GM21723 (cell line): ENCODE measurements around the gene ZNF385D.

Experiments used
- ATAC-seq: cut with Tn5 transposase; IDR thresholded peaks from one replicate; pipeline ENCODE4 v1.9.1; 2021; ENCODE audit warnings: mild to moderate bottlenecking, moderate library complexity; ENCODE audit not compliant: unreplicated experiment

Gene ZNF385D

DNA sequence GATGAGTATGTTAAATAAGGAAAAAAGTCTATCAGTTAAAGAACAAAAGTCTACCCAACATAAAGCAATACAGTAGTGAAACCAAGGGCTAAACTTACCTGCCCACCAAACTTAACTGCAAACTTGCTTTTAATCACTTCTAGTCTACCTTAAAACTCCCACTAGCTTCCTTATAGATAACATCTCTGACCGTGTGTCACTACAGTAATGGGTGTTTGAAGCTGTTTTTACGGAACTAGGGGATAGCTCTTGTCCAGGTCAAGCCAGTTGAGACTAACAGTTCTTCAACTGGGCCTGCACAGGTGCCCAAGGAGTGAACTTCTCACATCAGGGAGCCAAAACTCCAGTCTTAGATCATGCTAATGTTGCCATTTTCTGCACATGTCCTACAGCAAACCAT lies 132.3 kb downstream of the ZNF385D start:
- no peak for ATAC-seq

DNA sequence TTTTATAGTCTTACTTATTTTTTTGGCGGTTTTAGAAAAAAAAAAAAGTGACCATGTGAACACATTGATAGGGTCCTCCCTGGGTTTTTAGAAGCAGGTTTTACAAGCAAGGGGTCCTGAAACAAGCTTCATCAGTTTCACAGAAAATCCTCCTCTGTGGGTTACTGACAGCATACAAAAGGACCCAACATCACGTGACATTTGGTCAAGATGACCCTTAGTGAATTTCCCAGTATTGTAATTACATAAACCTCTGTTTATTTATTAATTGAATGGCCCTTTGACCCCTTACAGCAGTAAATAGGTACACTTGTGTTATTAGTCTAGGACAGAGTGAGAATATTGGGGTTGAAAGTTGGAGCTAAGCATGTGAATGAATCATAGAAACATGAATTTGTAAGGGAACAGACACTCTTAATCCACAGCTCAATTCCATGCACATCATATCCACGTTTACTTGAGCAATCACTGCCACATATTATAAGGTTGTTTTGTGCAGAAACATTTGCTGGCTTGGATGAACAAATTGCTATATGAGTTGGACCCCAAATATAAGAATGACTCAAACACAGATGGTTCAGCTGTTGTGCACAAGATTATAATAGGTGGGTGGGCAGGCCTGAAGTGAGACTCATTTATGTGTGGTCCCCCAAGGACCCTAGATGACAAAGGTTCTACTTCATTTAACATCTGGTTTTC lies 137.5 kb downstream of the ZNF385D start:
- no peak for ATAC-seq

DNA sequence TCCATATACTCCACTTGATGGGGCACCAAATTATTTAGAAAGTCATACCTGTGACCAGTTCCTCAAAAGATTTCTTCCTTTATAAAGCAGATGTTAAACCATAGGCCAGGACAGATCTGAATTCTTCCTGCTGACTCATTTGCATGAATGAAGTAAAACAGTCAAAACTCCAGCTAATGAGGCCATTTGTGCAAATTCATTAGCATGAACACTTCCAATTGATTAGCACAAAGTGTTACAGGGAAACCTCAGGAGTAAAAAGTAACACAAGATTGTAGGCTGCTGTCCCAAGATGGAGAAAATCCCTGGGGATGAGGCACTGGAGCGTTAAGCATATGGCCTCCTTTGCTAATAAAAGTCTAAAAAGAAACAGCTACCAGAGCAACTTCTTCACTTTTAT lies 149.8 kb downstream of the ZNF385D start:
- ATAC-seq: no peak

DNA sequence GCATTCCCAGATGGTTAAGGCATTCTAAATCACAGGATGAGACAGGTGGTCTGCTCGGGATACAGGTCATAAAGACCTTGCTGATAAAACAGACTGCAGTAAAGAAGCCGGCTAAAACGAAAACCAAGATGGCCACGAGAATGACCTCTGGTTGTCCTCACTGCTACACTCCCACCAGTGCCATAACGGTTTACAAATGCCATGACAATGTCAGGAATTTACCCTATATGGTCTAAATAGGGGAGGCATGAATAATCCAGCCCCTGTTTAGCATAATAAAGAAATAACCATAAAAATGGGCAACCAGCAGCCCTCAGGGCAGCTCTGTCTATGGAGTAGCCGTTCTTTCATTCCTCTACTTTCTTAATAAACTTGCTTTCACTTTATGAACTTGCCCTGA lies 151.1 kb downstream of the ZNF385D start:
- ATAC-seq: no peak

DNA sequence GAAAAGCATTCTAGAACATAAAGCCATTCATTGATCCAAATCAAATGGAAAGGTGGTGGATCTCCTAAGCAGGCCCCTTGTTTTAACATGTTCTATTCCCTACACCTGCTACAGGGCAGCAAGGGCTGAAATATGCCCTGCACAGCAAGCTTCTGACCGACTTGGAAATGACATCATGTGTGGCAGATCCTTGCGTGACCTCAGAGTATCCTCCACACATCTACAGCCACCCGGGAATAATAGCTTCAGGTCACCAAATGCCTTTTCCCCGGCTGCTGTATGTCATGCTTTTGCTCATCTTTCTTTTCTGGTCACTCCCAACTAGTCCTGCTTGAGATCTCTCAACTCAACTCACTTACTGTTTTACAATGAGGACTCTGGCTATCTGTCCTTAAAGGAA lies 158.2 kb downstream of the ZNF385D start:
- ATAC-seq: no peak

DNA sequence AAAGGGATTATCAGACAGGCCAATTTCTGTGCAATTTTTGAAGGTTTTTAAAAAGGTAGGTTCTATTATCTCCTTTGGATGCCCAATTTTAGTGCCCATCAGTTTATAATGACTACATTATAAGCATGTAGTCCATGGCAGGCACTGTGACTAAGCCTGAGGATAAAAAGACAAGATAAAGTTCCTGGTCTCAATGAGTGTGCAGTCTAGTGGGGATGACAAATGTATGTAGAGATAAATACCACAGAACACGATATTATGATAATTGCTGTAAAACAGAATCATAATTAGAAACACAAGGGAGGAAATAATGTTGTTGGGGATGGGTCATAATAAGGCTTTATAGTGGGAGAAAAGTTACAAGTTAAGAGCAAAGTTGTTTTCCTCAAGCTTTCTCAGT lies 163.1 kb downstream of the ZNF385D start:
- ATAC-seq: no peak

DNA sequence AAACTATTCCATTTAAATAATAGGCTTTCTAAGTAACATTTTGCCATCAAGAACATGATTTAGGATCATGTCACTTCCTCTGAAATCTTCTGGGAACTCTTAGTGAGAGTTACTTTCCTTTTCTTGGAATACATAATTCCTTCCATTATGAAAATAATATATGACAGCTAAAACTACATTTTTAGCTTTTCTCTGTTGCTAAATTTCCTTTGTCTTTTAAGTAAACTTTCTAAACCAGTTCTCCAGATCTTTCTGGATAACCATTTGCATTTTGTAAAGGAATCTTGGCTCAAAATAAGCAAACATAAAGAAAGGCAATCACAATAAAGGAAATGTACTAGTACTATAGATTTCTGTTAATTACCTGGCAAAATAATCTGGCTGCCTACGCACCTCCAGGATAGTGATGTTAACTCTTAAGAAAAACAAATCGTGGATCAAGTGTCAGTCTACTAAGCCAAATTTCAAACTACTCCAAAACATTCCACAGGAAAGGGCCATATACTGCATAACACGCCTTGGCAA lies 165.7 kb downstream of the ZNF385D start:
- no peak for ATAC-seq

DNA sequence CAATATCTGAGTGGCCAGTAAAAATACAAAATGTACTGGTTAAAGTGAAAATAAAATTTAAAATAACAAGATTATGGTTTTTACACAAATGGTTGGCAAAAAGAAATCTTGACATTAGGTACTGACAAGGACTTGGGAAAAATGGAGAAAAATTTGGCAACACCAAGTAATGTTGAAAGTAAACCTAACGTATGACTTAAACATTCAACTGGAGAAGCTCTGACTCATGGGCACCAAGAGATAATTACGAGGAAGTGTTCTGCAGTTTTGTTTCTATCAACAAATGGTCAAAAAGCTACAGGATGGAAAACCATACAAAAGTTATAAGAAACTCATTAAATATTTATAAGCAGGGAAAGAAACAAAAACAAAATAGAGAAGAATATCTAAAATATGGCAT lies 177.7 kb downstream of the ZNF385D start:
- no peak for ATAC-seq

DNA sequence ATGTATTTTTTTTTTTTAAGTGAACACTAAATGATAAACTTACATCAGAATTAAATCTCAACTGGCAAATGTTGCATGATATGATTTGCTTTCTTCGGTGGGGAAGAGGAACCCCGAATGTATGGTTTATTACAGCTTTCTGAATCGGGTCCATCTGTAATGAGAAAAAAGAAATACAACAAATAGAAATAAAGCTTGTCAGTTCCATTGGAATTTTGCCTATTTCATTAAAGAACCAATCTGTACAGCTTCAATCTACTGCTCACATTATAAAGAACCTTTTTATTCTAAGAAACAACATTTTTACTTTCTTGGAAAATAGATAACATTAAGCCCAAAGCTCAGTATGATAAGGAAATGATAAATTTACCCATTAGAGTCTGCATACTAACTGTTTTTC lies 186.5 kb downstream of the ZNF385D start:
- ATAC-seq: no peak

DNA sequence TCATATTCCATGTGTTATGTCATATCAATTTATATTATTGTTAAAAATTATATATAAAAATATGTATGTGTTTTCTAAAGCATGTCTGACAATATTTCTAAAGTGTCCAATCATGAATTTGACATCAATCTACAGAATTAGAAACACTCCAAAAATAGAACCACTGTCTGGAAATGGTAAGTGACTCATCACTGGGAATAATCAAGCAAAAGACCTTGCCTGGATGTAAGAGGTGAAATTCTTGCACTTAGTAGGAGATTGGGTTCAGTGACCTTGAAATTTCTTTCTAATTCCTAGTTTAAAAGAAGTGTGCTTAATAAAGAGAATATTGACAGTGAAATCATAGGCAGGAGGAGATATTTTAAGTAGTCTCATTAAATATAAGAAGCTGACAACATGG lies 188.8 kb downstream of the ZNF385D start:
- no peak for ATAC-seq

DNA sequence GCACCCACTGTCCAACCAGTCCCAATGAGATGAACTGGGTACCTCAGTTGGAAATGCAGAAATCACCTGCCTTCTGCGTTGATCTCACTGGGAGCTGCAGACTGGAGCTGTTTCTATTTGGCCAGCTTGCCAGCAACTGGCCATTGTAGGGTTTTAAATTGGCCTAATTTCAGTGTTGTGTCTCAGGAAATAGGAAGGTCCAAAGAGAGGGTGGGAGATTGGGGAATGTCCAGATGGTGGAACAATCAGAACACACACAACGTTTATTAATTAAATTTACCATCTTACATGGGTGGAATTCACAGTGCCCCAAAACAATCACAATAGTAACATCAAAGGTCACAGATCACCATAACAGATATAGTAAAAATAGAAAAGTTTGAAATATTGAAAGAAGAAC lies 189.5 kb downstream of the ZNF385D start:
- ATAC-seq: no peak

DNA sequence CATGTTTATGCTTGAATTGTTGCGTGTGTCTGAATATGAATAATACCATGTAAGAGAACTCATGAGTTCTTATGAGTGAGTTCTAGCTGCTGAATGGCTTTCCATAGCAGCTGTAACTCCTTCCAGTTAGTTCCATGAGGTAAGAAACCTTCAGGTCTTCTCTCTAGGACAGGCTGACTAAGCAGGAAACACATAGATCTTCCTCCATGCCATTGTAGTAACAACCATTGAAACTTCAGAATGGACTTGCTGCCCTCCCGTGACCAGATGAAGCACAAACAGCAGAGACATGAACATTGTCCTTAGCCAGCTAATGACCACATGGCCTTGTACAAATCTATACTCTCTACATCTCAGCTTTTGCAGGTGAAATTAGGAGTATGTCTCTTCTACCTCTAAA lies 200.0 kb downstream of the ZNF385D start:
- ATAC-seq: no peak

DNA sequence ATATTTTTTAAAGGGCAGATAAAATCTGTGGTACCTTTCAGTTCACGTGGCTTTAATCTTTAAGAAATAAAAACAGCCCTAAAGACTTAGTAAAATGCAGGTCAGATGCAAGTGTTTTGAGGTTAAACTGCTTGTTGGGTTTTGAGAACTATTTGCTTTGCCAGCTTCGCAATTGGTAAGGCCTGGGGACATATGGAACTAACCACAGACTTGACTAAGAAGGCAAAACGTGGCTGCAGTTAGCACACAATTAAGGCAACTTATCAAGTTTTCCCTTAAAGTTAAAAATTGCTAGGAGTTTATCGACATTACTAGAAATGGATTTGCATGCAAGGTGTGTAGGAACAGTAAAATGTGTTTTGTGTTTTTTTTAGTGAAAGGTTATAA lies 206.9 kb downstream of the ZNF385D start:
- ATAC-seq: no peak

DNA sequence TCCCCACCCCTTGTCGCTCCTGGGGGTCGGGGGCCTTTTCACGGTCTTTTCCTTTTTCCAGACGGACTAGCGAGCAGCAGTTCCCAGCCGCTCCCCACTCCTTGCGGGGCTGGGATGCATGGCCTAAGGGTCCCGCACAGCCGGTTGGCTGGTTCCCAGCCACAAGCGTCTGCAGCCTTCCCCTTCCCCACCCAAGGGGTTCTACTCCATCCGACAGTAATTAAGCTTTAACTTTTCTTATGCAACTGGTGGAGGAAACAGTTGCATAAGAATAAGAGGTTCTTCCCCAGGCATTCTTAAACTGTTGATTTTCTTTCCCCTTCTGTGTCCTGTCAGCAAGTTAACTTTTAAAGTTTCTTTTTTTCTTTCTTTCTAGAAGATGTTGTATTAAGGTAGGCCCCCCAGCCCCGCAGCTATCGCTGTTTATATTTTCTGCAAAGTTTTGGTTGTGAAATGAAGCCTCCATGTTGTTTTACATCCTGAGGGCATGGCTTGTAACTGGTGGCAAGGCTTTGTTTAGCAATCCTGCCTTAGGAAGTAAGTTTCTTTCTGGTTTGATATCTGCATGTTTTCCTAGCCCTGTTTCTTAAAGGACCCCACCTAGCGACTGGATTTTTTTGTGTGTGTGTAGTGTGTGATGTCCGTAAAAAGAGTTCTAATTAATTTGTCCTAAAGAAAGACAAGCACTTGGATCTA lies 207.5 kb downstream of the ZNF385D start:
- ATAC-seq: no peak

DNA sequence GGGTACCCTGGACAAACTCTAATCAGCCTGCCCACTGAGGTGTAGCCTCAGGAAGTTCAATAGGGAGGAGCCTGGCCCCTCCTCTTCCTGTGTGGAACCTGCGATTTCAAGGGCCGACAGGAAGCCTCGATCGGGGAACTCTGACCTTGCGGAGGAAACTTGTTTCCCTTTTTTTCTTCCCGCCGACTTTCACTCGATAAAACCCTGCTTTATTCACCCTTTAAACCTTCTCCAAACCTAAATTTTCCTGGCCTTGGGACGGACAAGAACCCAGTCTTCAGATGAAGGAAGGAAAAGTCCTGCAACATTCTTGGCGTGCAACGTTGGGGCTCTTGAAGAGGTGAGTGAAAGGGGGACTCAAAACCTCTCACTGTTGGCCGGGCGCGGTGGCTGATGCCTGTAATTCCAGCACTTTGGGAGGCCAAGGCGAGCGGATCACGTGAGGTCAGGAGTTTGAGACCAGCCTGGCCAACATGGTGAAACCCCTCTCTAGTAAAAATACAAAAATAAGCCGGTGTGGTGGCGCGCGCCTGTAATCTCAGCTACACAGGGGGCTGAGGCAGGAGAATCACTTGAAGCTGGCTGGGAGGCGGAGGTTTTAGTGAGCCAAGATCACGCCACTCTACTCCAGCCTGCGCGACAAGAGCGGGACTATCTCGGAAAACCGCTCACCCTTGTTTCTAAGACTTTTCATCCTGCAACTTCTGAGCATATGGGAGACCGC lies 208.2 kb downstream of the ZNF385D start:
- no peak for ATAC-seq

DNA sequence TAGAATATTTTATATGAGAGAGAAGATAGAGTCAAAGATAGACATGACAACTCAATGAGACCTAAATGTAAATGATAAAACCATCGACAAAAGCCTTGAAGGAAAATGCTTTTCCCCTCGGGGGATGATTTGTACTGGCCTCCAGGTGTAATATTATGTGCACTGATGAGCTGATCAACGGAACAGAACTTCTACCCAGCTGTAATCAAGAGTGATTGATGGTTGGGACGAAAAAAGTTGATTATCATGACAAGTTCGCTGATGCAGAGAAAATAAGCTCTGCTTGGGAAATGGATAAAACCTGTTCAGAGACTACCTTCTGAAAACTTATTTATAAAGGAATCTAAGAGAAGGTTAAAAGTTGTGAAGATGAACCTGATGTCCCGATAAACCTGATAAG lies 210.7 kb downstream of the ZNF385D start:
- ATAC-seq: no peak

DNA sequence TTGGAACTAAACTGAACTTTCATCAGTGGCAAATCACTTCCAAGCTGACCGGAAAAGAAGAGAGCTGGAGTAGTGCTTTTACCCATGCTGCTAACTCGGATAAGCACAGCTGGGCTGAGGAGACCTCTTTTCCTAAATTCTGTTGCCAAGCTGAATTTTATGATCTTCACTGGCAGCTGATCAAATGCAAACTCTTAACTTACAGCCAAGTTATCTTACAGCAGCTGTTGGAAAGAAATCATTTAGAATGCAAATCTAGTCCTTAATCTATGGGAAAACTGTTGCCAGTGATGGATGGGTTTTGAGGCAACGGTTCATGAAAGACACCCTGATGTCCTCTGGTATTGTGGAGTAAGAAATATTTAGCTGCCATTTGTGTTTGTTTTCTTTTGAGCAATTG lies 216.5 kb downstream of the ZNF385D start:
- no peak for ATAC-seq

DNA sequence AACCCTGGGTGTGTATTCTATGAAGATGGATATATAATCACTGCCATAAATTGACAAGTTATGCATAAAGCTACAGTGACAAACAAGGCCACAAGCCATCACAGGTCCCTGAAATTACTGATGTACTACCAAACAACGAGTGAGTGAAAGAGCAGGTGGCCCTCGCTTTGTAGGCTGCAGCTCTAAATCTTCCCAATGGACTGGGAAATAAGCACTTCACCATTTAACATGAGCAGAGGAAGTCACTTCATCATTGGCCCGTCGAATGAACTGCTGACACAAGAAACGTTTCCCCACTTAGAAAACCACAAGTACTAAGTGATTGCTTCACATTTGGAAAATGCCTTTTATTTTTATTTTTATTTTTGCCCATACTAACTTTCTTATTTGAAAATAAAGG lies 218.0 kb downstream of the ZNF385D start:
- ATAC-seq: no peak

DNA sequence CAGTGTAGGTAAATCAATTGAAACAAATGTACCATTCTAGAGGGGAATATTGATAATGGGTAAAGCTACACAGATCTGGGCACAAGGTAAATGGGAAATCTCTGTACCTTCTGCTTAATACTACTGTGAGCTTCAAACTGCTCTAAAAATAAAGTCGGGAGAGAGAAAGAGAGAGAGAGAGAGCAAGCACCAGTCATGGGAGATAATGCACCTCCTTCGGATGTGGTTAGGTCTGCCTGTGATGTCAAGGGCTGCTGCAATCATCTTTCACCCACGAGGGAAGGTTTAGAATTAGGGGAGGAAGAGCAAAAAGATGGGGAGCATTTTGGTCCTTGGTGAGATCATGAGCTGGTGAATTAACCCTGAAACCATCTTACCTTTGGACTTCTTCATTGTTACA lies 219.1 kb downstream of the ZNF385D start:
- no peak for ATAC-seq

DNA sequence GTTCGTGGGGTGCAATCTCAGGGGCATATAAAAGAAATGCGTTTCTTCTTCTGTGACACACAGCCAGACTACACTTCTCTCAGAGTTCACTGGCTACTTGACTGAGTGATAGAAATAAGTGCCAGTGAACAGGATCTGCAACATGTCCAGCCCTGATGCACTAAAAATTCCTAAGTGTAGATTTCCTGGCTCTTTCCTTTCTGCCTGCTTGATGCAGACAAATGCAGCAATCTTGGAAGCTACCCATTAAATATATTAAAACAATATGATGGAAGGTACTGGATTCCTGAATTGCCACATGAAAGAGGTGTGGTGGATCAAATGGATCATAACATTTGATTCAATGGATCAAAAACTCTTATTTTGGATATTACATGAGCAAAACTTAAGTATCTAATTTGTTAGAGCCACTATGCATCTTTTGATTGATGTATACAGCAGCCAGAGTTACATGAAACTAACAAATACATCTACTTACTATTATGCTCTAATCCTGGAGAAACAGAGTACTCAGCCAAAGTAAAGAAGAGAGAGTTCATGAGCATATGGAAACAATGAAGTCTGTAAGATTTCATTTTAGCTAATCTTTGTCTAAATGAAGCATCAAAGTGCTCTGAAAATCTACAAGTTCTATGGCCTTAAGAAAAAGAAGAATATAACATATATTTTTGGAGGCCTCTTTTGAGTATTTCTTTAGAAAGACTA lies 222.6 kb downstream of the ZNF385D start:
- no peak for ATAC-seq

DNA sequence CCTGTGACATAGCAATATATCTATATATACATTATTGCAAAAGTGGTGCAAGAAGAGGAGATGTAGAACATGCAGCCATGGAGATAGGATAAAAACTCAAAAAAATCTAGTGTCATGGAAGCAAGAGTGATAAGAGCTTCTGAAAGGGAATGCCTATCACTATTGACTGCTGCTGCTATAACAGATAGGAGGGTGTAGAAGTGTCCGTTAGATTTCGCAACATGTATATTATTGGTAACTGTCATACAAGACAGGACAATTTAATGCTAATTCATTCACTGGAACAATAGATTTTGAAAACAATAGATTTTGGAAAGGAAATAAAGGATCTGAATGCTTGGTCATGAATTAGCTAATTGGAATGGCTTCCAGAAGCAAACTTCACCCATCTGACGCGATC lies 224.5 kb downstream of the ZNF385D start:
- ATAC-seq: no peak
